ENCODE results near the gene USP40. TPM values are rescaled to one million over a fixed set of nuclear protein-coding genes. Genes with fewer than 3 reads are reported as not detected.
A peak's percentile ranks its signal among the peaks of the same experiment; 100 is the strongest.

Gene USP40
- total RNA-seq, 2 donors from 2014 or later: 12.9 to 22.4 TPM

DNA sequence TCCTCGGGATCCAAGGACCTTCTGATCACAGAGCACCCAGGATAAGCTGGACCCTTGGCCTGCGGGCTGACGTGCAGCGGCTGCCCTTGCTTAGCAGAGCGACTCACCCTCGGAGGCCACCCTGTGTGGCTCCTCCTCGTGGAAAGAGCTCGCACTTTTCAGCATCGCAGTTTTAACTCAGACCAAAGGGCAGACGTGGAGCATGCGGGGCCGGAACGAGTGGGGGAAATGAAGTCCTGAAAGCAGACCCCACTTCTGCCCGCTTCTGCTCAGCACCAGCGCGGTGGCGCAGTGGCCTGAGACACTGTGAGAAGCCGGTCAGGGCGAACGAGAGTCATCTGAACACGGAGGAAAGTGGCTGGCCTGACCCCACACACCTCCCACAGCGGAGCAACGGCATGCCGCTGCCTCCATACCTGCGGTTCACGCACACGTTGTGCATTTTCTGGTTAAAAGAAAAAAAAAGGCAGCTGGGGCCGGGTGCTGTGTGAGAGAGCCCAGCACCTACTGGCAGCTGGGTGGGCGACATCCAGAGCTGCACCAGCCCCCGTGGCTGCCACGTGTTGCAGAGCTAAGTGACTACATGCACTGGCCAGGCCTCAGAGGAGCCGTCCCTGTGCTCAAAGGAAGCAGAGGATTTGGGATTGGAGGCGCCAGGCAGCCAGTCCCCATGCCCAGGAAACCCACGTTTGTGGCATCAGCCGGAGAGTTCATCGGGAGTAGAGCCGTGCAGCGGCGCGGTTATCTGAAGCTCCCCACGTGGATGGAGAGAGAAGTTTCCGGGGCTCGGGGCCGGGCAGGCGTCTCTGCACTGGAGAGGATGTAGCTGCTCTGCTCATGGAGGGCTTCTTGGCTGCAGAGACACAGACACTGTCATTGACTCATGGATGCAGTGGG, 89.7 kb downstream of the USP40 start:
- DNase-seq: no peak
- no peak overlapping the region for H3K27ac Mint-ChIP-seq
- H3K4me3 Mint-ChIP-seq: no peak overlapping the region
- Histone ChIP-seq H3K27ac (ENCODE audit: low read depth, low read length) (no peak overlapping the region), H3K9ac (ENCODE audit: extremely low read depth, low read length, poor library complexity, severe bottlenecking) (no peak overlapping the region), H3K36me3 (ENCODE audit: control insufficient read depth, insufficient read depth, low read length) (no peaks in the 10 kb centered on the region), H3K27me3 (ENCODE audit: control insufficient read depth, insufficient read depth, low read length, poor library complexity, severe bottlenecking) (no peaks in the 10 kb centered on the region), H3K4me1 (ENCODE audit: control insufficient read depth, insufficient read depth, low read length) (no peaks in the 10 kb centered on the region), H3K4me3 (ENCODE audit: low read length) (no peak overlapping the region), H3K9me3 (ENCODE audit: control insufficient read depth, low read length) (no peaks in the 10 kb centered on the region)
- H3K27me3 Mint-ChIP-seq (ENCODE audit: insufficient read depth): no peaks in the 10 kb centered on the region
- no peak for TF ChIP-seq CTCF (conservative IDR thresholded peaks at IDR 0.05)
- H3K36me3 Mint-ChIP-seq (ENCODE audit: low read depth): peaks cover 21% of the 10 kb centered on the region
- peaks cover 3% of the 10 kb centered on the region for H3K9me3 Mint-ChIP-seq
- WGBS, 2 experiments (ENCODE audit: insufficient coverage in 1 of 2, insufficient read length in 1 of 2): 93 to 95% methylated on average over 38 to 45 of the region's 45 CpGs
- peaks cover 2% of the 10 kb centered on the region for H3K4me1 Mint-ChIP-seq

- no peaks in the 10 kb centered on the region for H3K27me3 Mint-ChIP-seq (ENCODE audit: insufficient read depth)
- WGBS, 2 experiments (ENCODE audit: insufficient coverage in 1 of 2, insufficient read length in 1 of 2): 93 to 94% methylated on average over 12 to 14 of the region's 14 CpGs
- H3K4me3 Mint-ChIP-seq: no peak overlapping the region
- no peak overlapping the region for H3K27ac Mint-ChIP-seq
- H3K9me3 Mint-ChIP-seq: peaks cover 3% of the 10 kb centered on the region
- Histone ChIP-seq H3K4me1 (ENCODE audit: control insufficient read depth, insufficient read depth, low read length) (no peaks in the 10 kb centered on the region), H3K4me3 (ENCODE audit: low read length) (no peak overlapping the region), H3K36me3 (ENCODE audit: control insufficient read depth, insufficient read depth, low read length) (no peaks in the 10 kb centered on the region), H3K9ac (ENCODE audit: extremely low read depth, low read length, poor library complexity, severe bottlenecking) (no peak overlapping the region), H3K27ac (ENCODE audit: low read depth, low read length) (no peak overlapping the region), H3K27me3 (ENCODE audit: control insufficient read depth, insufficient read depth, low read length, poor library complexity, severe bottlenecking) (no peaks in the 10 kb centered on the region), H3K9me3 (ENCODE audit: control insufficient read depth, low read length) (no peaks in the 10 kb centered on the region)
- TF ChIP-seq CTCF (conservative IDR thresholded peaks at IDR 0.05): no peak
- peaks cover 17% of the 10 kb centered on the region for H3K36me3 Mint-ChIP-seq (ENCODE audit: low read depth)
- no peak for DNase-seq
- no peaks in the 10 kb centered on the region for H3K4me1 Mint-ChIP-seq
Observed at GRCh38 chr2:233476063-233476410, 90.5 kb downstream of the USP40 start.

DNA sequence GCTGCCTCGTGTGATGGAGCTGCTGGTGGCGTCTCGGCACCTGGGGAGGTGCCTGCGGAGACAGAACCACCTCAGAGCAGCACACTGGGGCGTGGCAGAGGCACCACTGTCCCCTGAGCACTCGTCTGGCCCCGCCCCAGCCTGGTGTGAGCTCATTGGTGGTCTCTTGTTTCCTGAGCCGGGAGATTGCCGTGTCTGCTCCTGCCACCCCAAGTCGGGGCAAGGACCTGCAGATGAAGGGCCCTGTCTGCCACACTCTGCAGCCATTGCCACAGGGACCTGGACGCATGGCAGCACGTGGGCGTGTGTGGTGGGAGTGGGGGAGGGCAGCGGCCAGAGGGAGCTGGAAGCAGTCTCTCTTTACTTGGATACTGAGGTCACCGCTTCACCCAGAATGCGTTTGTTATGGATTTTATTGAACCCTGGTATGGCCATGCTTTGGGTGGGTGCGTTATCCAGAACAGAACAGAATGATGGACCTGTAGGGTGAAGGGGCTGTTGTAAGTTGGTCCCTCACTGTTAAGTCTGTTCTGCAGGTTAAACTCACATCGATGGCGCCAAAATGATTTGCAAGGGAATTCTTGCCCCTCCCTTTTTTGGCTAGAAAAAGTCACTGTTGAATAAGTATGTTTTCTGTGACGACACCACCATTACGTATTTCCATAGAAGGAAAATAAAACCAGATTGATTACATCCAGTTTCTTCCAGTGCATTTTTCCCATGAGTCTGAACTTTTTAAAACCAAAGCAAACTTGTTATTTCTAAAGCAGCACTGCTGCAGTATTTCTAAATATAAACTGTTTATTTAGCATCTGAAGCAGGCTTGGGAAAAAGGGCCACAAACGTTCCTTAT, 92.0 kb downstream of the USP40 start:
- Mint-ChIP-seq H3K4me3 (no peak overlapping the region), H3K27ac (no peak overlapping the region), H3K36me3 (ENCODE audit: low read depth) (peaks cover 27% of the 10 kb centered on the region), H3K27me3 (ENCODE audit: insufficient read depth) (no peaks in the 10 kb centered on the region), H3K4me1 (no peaks in the 10 kb centered on the region), H3K9me3 (peaks cover 3% of the 10 kb centered on the region)
- Histone ChIP-seq H3K27ac (ENCODE audit: low read depth, low read length) (no peak overlapping the region), H3K9me3 (ENCODE audit: control insufficient read depth, low read length) (no peaks in the 10 kb centered on the region), H3K4me1 (ENCODE audit: control insufficient read depth, insufficient read depth, low read length) (no peaks in the 10 kb centered on the region), H3K9ac (ENCODE audit: extremely low read depth, low read length, poor library complexity, severe bottlenecking) (no peak overlapping the region), H3K36me3 (ENCODE audit: control insufficient read depth, insufficient read depth, low read length) (peaks cover 2% of the 10 kb centered on the region), H3K27me3 (ENCODE audit: control insufficient read depth, insufficient read depth, low read length, poor library complexity, severe bottlenecking) (no peaks in the 10 kb centered on the region), H3K4me3 (ENCODE audit: low read length) (no peak overlapping the region)
- DNase-seq: peak; percentile 49
- WGBS, 2 experiments (ENCODE audit: insufficient coverage in 1 of 2, insufficient read length in 1 of 2): 86 to 91% methylated on average over 14 to 22 of the region's 22 CpGs
- TF ChIP-seq CTCF (conservative IDR thresholded peaks at IDR 0.05): no peak

Data from endodermal cell (in vitro differentiated cells).